ENCODE data around the gene PIGZ.

Gene PIGZ

DNA sequence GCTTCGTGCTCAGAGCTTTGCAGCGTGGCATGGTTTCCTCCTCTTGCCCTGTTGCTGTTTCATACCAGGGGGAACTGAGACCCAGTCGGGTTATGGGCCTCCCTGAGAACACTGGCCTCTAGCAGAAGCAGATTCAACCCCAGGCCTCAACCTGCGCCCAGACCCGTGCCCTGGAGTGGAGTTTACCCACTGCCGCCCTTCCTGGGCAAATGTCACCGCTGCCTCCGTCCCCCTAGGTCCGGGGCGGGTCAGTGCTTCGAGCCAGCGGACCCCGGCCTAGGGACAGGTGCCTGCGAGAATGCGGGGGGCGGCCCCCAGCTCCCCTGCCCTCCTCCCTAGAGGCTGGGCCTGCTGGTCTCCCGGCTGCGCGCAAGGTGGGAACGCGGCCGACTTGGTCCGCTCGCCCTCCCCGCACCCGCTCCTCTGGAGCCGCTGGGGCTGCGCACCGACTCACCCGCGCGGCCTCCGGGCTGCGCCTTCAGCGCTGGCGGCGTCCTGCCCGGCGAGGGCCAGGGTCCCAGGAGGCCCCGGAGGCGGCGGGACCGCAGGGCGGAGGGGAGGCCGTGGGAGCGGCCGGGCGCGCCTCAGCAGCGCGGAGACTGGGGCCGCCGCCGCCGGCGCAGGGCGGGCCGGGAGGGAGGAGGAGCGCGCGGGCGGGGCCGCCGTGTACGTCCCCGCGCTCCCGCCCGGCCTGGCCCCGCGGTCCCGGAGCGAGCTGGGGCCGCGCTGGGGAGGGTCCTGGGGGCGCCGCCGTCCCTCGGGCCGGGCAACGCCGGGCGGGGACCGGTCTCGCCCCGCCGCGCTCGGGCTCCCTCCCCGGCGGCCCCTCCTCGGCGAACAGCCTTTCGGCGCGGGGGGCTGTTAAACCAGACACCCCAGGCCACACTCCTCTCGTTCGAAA lies at the start of gene PIGZ:
TSS of gene PIGZ (minus strand) at position 601 of the 901 bp plus-strand sequence. CDS start 16,802 bp downstream, outside the sequence.
- DNase-seq, result no peak

DNA sequence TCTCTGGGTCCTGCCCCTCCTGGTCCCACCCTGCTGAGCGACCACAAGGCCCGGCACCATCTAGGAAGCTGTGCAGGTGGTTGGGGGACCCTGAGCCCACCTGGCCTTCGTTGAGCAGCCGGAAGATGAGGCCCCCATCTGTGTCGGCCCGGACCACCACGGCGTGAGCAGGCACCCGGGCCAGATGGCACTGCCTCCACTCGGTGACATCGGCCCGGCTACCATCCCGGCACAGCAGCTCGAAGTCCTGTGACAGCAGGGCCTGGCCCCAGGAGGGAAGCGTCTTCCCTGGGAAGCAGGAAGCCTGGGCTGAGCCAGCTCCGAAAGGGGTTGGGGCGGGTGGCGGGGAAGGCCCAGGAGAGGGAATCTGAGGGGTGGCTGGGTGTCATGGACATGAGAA lies 48.4 kb upstream of the PIGZ start:
- DNase-seq, result no peak

GRCh38 chr3:197015790-197016736 lies 47.4 kb upstream of the PIGZ start:
- DNase-seq, result no peak

DNA sequence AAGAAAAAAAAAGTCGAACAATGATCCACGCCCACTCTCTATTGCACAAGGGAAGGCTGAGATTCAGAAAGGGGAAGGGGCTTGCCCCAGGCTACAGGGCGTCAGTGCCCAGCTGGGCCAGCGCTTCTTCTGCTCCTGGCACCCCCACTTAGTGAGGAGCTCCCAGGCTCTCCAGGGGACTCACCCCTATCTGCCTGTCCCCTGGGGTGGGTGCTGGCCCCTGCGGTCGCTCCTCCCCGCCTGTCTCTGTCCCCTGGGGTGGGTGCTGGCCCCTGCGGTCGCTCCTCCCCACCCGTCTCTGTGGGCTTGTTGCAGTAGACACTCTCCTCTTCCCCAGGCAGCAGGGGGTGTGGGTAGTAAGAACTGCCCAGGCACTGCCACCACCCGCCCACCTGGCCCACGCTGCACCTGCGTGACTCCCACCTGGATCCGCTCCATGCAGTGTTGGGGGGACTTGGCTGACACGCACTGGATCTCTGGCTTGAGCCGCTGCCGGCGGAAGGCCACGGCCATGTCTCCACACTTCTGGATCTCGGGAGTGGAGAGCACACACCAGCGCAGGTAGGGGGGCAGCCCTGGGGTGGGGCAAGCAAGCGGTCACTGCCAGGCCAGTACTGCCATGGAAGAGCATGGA lies 46.4 kb upstream of the PIGZ start:
- DNase-seq, result no peak

GRCh38 chr3:197014024-197014423 lies 45.4 kb upstream of the PIGZ start:
- no peak for DNase-seq

DNA sequence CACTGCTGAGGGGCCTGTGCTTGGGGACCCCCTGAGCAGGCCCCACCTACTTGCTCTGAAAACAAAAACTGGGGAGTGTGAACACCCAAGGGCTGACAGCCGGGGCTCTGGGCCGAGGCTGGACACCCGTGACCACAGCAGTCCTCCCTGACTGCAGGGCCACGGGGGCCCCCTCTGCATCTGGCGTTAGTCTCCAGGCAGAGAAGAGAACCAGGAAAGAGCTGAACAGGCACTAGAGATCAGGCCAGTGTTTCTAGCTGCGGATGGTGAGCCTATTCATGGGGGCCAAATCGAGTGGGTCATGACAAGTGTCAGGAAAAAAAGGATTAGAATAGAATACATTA lies 43.9 kb upstream of the PIGZ start:
- DNase-seq, result no peak

DNA sequence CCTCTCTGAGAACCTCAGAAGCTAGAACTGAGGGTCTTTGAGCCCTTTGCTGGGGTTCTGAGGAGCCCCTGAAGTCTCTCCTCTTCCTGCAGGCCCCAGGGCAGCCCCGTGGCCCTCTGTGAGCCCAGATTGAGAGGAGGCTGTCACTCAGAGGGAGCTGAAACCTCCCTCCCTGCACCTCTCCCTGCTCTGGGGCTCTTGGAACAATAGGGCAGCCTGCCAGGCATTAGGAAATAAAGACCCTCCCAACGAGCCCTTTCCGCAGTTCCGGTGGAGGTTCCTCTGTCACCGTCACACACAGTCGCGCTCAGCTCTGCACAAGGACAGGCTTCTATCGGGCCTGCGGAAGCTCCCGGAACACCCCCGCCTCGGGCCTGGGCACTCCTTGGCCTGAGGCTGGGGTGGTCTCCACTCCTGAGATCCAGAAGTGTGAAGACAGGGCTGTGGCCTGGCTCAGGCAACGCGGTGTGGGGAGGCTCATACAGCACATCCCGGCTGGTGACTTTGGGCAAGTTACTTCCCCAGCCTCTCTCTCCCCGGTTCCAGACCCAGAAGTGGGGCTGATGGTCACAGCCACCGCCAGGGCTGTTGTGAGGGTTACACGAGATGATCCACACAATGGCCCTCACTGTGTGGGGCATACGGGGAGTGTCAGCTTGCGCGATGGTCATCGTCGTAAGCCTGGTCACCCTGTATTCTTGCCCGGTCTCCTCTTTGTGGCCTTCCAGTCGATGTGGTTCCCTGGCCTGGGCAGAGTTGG lies 43.3 kb upstream of the PIGZ start:
- no peak for DNase-seq

- DNase-seq, result no peak
These were observed 42.1 kb upstream of the PIGZ start for GRCh38 chr3:197010556-197011351.

DNA sequence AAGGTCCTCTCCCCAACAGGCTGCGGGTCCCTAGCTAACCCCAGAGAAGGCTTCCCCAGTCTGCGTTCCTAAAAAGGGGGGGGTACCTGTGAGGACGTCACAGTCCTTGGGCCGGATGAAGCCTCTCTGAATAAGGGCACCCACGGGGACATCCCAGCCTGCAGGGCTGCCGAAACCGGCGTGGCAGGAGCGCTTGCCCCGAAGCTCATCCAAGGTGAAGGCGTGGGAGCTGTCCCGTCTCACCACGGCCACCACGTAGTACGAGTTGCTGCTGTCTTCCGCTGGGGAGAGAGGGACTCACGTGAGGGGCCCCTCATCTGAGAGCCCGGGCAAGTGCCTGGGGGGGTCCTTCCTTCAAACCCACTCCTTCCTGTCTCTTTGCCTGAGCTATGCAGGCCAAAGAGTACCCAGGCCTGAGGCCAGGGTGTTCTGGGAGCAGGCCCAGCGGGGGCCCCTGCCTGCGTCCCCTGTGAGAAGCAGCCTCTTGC lies 40.9 kb upstream of the PIGZ start:
- DNase-seq, result no peak

- no peak for DNase-seq
These were observed 40.0 kb upstream of the PIGZ start for GRCh38 chr3:197008436-197009209.

DNA sequence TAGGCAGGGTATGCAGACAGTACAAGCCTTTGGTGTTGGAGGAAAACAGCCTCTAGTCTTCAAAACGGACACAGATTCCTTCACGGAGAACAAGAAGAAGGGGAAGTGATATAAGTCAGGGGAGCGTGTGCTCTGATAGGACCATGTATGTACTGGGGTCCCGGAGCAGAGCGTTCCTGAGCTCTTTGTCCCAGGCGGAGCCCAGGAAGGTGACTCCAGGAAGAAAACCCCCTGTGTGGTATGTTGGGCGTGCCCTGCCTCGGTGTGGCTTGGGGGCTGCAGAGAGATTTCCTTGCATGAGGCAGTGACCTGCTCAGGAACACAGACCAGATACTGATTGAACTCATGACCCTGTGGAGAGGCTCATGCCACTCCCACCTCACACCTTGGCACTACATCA lies 39.3 kb upstream of the PIGZ start:
- DNase-seq, result no peak

GRCh38 chr3:197007296-197007940 lies 38.8 kb upstream of the PIGZ start:
- DNase-seq, result no peak

DNA sequence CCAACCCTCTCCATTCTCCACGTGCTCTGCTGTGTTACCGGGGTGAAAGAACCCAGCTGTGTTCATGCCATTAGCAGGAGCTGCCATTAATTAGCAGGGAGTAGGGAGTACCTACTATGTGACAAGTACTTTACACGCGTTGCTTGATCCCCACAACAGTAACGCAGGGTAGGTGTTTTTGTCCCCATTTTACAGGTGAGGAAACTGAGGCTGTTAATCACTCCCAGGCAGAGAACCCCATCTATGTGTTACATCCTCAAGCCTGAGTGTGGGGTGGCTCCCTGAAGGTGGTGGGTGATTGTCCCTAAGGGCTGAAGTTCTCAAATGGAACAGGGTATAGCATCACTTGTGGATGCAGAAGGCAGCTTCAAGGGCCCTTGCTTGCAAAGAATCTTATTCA lies 38.2 kb upstream of the PIGZ start:
- DNase-seq, result no peak

- DNase-seq, result no peak
These were observed 37.8 kb upstream of the PIGZ start for GRCh38 chr3:197006446-197006845.

- no peak for DNase-seq
These were observed 35.1 kb upstream of the PIGZ start for GRCh38 chr3:197003461-197004385.

DNA sequence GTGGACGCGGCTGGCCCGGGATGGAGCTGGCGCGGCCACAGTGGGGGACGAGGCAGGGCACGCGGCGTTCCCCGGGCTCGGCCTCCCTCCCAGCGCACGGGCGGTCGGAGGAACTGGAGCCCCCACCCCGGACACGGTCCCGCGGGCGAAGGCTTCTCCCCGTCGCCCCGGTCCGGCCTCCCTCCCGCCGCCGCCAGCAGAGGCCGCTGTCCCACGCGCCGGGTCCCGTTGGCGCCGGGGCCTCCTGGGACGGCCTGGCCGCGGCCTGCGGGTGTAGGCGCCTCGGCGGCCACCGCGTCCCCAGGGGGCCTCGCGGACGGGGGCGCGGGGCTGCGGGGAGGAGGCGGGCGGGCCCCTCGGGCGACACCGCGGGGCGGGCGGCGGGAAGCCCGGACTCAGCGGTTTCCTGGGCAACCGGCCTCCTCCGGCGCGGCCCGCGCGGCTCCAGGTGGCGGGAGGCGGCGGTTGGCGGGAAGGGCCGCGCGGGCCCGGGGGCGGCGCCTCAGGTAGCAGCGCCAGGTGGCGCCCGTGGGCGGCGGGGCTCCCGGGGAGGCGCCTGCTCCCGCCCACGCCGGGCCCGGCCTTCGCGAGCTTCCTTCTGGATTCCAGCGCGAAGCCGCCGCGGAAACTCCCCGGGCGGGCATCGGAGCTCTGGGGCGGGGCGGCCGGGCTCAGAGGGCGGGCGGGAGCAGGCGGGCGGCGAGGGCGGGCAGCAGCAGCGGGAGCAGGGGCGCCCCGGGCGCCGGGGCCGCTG lies 34.2 kb upstream of the PIGZ start:
- peak; percentile 82 to 84 for DNase-seq

GRCh38 chr3:197001972-197002700 lies 33.5 kb upstream of the PIGZ start:
- DNase-seq, result peak in 1 of 2 donors; percentile 10

All from CD4-positive, alpha-beta T cell treated with Interleukin-1 beta for 1 hour (primary cell).